GM10248 (cell line): ENCODE results near the gene CRYBB2.
A peak's percentile ranks its signal among the peaks of the same experiment; 100 is the strongest.
"Not testable (repeated sequence)": the region's sequence is repeated elsewhere in the genome, so short reads cannot be mapped to it uniquely, and the experiment has no call there.

ENCODE experiments used
- CTCF ChIA-PET: fragments of 300-600 bp; sonication (Branson Sonifier 250); formaldehyde crosslinking; extraction: SDS; loops from one replicate; lab custom pipeline; 2021; ENCODE audit warnings: antibody characterized with exemption; lab: Yijun Ruan, JAX
- POLR2A ChIA-PET: fragments of 350-650 bp; sonication (Branson Sonifier 250); formaldehyde crosslinking; extraction: SDS; loops from one replicate; lab custom pipeline; 2020; ENCODE audit warnings: antibody characterized with exemption; lab: Yijun Ruan, JAX
- DNase-seq: peaks from one replicate; pipeline ENCODE4 v3.0.0; 2012; ENCODE audit errors: extremely low spot score
- TF ChIP-seq, protein P1 (sequence below): IDR thresholded peaks from 2 replicates; pipeline ENCODE4 v1.5.1; 2012; ENCODE audit warnings: mild to moderate bottlenecking, low read depth; ENCODE audit errors: extremely low read depth, missing control alignments, control extremely low read depth

The CRYBB2 gene

DNA sequence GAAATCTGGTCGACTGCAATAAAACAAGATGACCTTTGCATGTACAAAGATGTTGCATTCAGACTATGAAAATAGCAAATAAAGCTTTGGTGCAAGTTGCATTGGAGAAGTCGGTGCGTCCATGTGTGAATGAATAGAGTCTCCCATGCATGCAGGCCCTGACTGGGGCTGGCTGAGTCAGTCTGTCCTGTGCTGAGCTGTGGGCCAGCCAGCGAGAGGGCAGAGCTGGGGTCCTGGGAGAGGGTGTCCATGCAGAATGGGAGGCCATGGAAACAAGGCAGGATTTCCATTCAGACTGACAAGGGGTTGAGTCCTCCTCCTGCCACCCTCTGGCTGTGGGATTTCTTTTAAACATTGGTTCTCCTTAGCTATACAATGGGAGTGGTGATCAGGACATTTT lies 22.1 kb upstream of the CRYBB2 start:
- ChIA-PET POLR2A (no interaction called here), CTCF (interaction anchor here (1.5 kb wide), 1 partner anchor 14 kb away, joined by 3 read pairs; no protein-coding TSS in a partner anchor)
- TF ChIP-seq, protein P1, sequence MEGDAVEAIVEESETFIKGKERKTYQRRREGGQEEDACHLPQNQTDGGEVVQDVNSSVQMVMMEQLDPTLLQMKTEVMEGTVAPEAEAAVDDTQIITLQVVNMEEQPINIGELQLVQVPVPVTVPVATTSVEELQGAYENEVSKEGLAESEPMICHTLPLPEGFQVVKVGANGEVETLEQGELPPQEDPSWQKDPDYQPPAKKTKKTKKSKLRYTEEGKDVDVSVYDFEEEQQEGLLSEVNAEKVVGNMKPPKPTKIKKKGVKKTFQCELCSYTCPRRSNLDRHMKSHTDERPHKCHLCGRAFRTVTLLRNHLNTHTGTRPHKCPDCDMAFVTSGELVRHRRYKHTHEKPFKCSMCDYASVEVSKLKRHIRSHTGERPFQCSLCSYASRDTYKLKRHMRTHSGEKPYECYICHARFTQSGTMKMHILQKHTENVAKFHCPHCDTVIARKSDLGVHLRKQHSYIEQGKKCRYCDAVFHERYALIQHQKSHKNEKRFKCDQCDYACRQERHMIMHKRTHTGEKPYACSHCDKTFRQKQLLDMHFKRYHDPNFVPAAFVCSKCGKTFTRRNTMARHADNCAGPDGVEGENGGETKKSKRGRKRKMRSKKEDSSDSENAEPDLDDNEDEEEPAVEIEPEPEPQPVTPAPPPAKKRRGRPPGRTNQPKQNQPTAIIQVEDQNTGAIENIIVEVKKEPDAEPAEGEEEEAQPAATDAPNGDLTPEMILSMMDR = no peak
- DNase-seq = no peak

GRCh38 chr22:25199731-25200520 lies 19.5 kb upstream of the CRYBB2 start, which contains the start of gene CRYBB3:
Gene CRYBB3 (plus strand): TSS chr22:25199858. CDS start chr22:25201397, 1,539 bp downstream.
- POLR2A ChIA-PET = no interaction called here
- CTCF ChIA-PET = no interaction called here
- DNase-seq = no peak
- TF ChIP-seq, protein P1 = no peak

DNA sequence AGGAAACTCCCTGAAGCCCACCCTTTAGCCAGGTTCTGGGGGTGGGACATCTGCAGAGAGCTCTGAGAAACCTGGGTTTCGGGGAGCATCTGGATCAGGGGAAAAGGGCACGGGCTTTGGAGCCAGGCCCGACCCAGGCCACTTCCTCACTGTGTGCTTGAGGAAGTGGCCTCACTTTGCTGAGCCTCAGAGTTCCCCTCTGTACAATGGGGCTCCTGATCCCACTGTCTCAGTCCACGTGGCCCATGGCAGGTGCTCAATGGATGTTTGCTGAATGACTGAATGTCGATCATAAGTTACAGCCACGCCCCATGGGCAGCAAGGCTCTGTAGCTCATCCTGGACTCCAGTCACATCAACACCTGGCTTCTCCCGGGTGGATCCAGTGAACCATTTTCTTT lies 18.5 kb upstream of the CRYBB2 start:
- TF ChIP-seq, protein P1 = no peak
- DNase-seq = no peak
- ChIA-PET CTCF (interaction anchor here (1.2 to 3.0 kb wide), 11 partner anchors 11 to 133 kb away, joined by 3 to 24 read pairs (median 5); no protein-coding TSS in a partner anchor), POLR2A (no interaction called here)

DNA sequence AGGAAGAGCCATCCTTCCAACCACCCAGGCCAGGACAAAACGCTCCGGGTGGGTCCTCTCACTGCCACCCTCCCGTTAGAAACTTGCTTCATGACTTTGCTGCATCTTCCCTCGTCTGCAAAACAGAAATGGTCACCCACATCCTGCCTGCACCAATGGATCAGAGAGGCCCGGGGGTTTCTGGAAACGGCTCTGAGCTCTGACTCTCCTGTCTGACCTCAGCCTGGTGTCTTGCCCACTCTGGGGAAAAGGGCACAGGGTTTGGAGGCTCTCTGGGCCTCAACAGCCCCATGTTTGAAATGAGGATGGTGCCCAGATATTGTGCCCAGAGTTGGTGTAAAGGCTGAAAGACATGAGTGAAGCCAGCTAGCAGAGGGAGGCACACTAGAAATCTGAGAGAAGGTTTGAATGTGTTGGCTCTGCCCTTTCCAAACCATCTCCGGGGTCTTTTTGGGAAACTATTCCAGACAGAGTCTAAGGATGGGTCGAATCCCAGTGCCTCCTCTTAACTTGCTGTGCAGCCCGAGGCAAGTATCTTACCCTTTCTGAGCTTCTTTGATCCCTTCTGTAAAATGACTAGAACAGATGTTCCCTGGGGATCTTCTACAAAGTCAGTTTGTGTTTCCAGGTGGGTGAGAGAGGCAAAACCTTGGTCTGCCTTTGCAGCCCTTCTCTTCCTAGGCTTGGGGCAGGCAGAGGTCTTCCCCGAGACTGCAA lies 17.7 kb upstream of the CRYBB2 start:
- TF ChIP-seq, protein P1 = no peak
- ChIA-PET POLR2A (no interaction called here), CTCF (interaction anchor here (0.7 to 3.0 kb wide), 32 partner anchors 8 to 1134 kb away, joined by 3 to 24 read pairs (median 4); no protein-coding TSS in a partner anchor)
- DNase-seq = no peak

- CTCF ChIA-PET = interaction anchor here (0.7 to 3.0 kb wide), 31 partner anchors 9 to 1134 kb away, joined by 3 to 24 read pairs (median 4); no protein-coding TSS in a partner anchor
- POLR2A ChIA-PET = no interaction called here
- TF ChIP-seq, protein P1 = peak; percentile 90
- peak; percentile 80 for DNase-seq
Measured at GRCh38 chr22:25202290-25202921, 17.0 kb upstream of the CRYBB2 start.

- ChIA-PET CTCF (interaction anchor here (0.9 to 3.0 kb wide), 15 partner anchors 9 to 1129 kb away, joined by 3 to 24 read pairs (median 8); no protein-coding TSS in a partner anchor), POLR2A (no interaction called here)
- TF ChIP-seq, protein P1 = no peak
- no peak for DNase-seq
Measured at GRCh38 chr22:25203082-25203481, 16.4 kb upstream of the CRYBB2 start.

DNA sequence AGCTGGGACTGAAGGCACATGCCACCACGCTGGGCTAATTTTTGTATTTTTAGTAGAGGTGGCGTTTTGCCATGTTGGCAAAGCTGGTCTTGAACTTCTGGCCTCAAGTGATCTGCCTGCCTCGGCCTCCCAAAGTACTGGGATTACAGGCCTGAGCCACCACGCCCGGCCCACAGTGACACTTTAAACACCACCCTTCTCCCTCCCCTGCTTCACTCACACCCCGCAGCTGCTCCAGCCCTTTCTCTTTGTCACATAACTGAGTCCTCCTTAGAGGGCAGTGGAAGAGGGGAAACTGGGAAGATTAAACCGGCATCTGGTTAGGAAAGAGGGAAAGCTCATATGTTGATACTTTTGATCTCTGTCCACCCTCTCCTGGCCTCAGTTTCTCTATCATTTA lies 14.9 kb upstream of the CRYBB2 start:
- CTCF ChIA-PET, DNase-seq, POLR2A ChIA-PET: not testable (repeated sequence)
